Osteocyte (in vitro differentiated cells): ENCODE measurements around the gene TAAR2. TPM values are rescaled to one million over a fixed set of nuclear protein-coding genes. Genes with fewer than 3 reads are reported as not detected.
"Not testable (repeated sequence)": the region's sequence is repeated elsewhere in the genome, so short reads cannot be mapped to it uniquely, and the experiment has no call there.

Experiments used
- DNase-seq: peaks from one replicate; pipeline ENCODE4 v3.0.0; 2021; ENCODE audit warnings: mixed read lengths; ENCODE audit not compliant: unreplicated experiment; ENCODE audit errors: extremely low spot score
- H3K27ac Mint-ChIP-seq: one replicate; pipeline ENCODE4 v1.8.0; 2021; ENCODE audit warnings: mild to moderate bottlenecking, mixed read lengths; ENCODE audit not compliant: unreplicated experiment
- H3K27me3 Mint-ChIP-seq: one replicate; pipeline ENCODE4 v1.8.0; 2021; ENCODE audit warnings: mixed read lengths; ENCODE audit not compliant: unreplicated experiment
- H3K36me3 Mint-ChIP-seq: one replicate; pipeline ENCODE4 v1.8.0; 2021; ENCODE audit warnings: mixed read lengths; ENCODE audit not compliant: unreplicated experiment
- H3K4me1 Mint-ChIP-seq: one replicate; pipeline ENCODE4 v1.8.0; 2021; ENCODE audit warnings: mixed read lengths; ENCODE audit not compliant: unreplicated experiment
- H3K4me3 Mint-ChIP-seq: one replicate; pipeline ENCODE4 v1.8.0; 2021; ENCODE audit warnings: mild to moderate bottlenecking, moderate library complexity, mixed read lengths; ENCODE audit not compliant: unreplicated experiment
- H3K9me3 Mint-ChIP-seq: one replicate; pipeline ENCODE4 v1.8.0; 2021; ENCODE audit warnings: mixed read lengths; ENCODE audit not compliant: unreplicated experiment
- total RNA-seq: library from RNA; stranded (reverse); gene quantifications from 2 replicates; pipeline ENCODE4 v1.2.1, GENCODE V29; 2021
- TF ChIP-seq, protein P1 (sequence below): fragments of 200-600 bp; sonication (generic); IDR thresholded peaks from 2 replicates; pipeline ENCODE4 v1.5.0; 2021; ENCODE audit warnings: antibody characterized with exemption, mild to moderate bottlenecking, moderate library complexity

TAAR2 gene
- total RNA-seq, 1 donor from 2014 or later, result not detected

DNA sequence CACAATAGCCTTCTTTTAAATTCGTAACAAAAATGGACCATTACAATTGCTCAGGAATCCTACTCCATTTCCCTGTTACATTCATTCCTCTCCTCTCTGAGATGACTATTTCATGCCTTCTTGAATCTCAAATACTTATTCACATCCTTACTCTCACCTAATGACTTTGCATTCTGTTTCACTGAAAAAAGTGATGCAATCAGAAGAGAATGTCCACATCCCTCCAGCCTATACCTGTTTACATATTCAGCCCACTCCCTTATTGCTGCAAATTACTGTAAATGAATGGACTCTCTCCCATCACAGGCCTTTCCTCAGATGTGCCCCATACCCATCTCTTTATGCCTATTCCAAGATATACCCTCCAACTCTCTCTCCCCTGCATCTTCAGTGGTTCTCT, 26.4 kb upstream of the TAAR2 start:
- Mint-ChIP-seq H3K4me1 (peaks cover 6% of the 10 kb centered on the region), H3K4me3 (no peak overlapping the region), H3K36me3 (no peaks in the 10 kb centered on the region), H3K27ac (no peak overlapping the region), H3K27me3 (peaks cover 24% of the 10 kb centered on the region), H3K9me3 (no peaks in the 10 kb centered on the region)
- DNase-seq, result no peak
- TF ChIP-seq, protein P1, sequence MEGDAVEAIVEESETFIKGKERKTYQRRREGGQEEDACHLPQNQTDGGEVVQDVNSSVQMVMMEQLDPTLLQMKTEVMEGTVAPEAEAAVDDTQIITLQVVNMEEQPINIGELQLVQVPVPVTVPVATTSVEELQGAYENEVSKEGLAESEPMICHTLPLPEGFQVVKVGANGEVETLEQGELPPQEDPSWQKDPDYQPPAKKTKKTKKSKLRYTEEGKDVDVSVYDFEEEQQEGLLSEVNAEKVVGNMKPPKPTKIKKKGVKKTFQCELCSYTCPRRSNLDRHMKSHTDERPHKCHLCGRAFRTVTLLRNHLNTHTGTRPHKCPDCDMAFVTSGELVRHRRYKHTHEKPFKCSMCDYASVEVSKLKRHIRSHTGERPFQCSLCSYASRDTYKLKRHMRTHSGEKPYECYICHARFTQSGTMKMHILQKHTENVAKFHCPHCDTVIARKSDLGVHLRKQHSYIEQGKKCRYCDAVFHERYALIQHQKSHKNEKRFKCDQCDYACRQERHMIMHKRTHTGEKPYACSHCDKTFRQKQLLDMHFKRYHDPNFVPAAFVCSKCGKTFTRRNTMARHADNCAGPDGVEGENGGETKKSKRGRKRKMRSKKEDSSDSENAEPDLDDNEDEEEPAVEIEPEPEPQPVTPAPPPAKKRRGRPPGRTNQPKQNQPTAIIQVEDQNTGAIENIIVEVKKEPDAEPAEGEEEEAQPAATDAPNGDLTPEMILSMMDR, result no peak

DNA sequence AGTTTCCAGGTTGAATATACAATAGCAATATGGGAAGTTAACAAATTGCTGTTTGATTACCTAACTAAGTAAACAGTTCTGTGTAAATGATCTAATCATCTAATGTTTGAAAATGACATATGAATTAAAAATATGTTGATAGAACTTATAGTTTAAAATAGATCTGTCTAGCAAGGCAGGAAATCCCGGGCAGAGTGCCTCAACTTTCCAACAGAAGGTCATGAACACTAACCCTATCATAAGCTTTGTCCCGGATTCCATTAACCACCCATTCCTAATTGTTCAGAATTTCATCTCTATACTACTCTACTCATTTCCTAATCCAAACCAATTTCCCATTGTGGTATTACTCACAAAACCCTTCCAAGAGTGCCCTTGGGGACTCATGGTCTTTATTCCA, 24.8 kb upstream of the TAAR2 start:
- H3K4me3 Mint-ChIP-seq, result no peak overlapping the region
- H3K36me3 Mint-ChIP-seq, result no peaks in the 10 kb centered on the region
- TF ChIP-seq, protein P1, result no peak
- no peaks in the 10 kb centered on the region for H3K9me3 Mint-ChIP-seq
- H3K27ac Mint-ChIP-seq, result no peak overlapping the region
- DNase-seq, result no peak
- H3K4me1 Mint-ChIP-seq, result peaks cover 6% of the 10 kb centered on the region
- H3K27me3 Mint-ChIP-seq, result peaks cover 16% of the 10 kb centered on the region

DNA sequence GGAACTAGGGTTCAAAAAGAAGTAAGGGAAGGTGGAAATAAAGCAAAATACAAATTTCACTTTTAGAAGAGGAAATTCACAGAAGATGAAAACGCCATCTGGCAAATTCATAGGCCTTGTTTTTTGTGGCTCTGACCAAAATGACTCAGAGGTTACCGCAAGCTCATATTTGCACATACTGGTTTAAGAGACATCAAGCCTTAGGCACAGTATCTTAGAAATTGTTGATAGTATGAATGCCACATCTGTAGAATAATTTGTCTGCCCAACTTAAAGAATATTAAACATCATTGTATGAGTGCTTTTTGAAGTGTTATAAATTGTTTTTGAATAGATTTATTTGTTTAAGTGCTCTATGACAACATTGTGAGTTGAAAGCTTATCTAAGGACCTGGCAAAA, 24.3 kb upstream of the TAAR2 start:
- H3K4me3 Mint-ChIP-seq, result no peak overlapping the region
- H3K27ac Mint-ChIP-seq, result no peak overlapping the region
- H3K4me1 Mint-ChIP-seq, result peaks cover 6% of the 10 kb centered on the region
- peaks cover 15% of the 10 kb centered on the region for H3K27me3 Mint-ChIP-seq
- no peaks in the 10 kb centered on the region for H3K36me3 Mint-ChIP-seq
- TF ChIP-seq, protein P1, result no peak
- DNase-seq, result no peak
- H3K9me3 Mint-ChIP-seq, result no peaks in the 10 kb centered on the region

DNA sequence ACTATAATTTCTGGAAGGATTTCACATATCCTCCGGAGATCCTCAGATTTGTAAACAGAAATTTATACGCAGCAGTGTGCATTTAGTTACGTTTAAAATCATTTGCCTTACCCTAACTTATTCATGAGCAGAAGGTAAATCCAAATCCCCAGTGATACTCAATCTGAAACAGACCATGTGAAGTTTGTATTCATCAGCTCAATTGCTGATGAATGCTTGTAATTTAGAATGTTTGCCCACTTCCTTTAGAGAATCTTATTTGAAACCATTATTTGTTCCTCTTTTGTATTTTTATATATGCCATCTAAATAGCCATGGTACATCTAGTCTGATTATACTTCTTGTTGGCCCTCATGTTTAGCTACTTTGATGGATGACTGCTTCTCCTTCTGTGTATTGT, 19.5 kb upstream of the TAAR2 start:
- Mint-ChIP-seq H3K27ac (no peak overlapping the region), H3K4me3 (no peak overlapping the region), H3K36me3 (no peaks in the 10 kb centered on the region), H3K27me3 (peaks cover 46% of the 10 kb centered on the region), H3K4me1 (peaks cover 4% of the 10 kb centered on the region), H3K9me3 (no peaks in the 10 kb centered on the region)
- no peak for DNase-seq
- TF ChIP-seq, protein P1, result no peak

DNA sequence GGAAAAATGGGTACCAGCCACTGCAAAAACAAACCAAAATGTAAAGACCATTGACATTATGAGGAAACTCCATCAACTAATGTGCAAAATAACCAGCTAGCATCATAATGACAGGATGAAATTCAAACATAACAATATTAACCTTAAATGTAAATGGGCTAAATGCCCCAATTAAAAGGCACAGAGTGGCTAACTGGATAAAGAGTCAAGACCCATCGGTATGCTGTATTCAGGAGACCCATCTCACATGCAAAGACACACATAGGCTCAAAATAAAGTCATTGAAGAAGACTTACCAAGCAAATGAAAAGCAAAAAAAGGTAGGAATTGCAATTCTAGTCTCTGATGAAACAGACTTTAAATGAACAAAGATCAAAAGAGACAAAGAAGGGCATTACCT, 13.1 kb upstream of the TAAR2 start:
- peaks cover 75% of the 10 kb centered on the region for H3K27me3 Mint-ChIP-seq
- H3K4me1 Mint-ChIP-seq, H3K9me3 Mint-ChIP-seq, H3K27ac Mint-ChIP-seq, H3K4me3 Mint-ChIP-seq, H3K36me3 Mint-ChIP-seq, DNase-seq: not testable (repeated sequence)

DNA sequence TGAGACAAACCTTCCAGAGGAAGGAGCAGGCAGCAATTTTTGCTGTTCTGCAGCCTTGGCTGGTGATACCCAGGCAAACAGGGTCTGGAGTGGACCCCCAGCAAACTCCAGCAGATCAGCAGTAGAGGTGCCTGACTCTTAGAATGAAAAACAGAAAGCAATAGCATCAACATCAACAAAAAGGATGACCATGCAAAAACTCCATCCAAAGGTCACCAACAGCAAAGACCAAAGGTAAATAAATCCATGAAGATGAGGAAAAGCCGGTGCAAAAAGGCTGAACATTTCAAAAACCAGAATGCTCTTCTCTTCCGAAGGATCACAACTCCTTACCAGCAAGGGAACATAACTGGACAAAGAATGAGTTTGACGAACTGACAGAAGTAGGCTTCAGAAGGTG, 11.8 kb upstream of the TAAR2 start:
- H3K4me1 Mint-ChIP-seq, H3K4me3 Mint-ChIP-seq, H3K36me3 Mint-ChIP-seq, H3K27ac Mint-ChIP-seq, H3K9me3 Mint-ChIP-seq, DNase-seq: not testable (repeated sequence)
- H3K27me3 Mint-ChIP-seq, result peaks cover 70% of the 10 kb centered on the region

DNA sequence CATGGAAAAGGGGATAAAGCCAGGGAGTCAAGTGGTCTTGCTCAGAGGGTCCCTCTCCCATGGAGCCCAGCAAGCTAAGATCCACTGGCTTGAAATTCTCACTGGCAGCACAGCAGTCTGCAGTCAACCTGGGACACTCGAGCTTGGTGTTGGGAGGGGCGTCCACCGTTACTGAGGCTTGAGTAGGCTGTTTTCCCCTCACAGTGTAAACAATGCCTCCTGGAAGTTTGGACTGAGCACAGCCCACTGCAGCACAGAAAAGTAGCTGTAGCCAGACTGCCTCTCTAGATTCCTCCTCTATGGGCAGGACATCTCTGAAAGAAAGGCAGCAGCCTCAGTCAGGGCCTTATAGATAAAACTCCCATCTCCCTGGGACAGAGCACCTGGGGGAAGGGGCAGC, 11.2 kb upstream of the TAAR2 start:
- H3K36me3 Mint-ChIP-seq, H3K9me3 Mint-ChIP-seq, H3K4me1 Mint-ChIP-seq: not testable (repeated sequence)

More for the DNA sequence above, 11.2 kb upstream of the TAAR2 start:
- peaks cover 73% of the 10 kb centered on the region for H3K27me3 Mint-ChIP-seq
- H3K4me3 Mint-ChIP-seq, H3K27ac Mint-ChIP-seq, DNase-seq: not testable (repeated sequence)
